ENCODE measurements around the gene DNAJB8.

DNA sequence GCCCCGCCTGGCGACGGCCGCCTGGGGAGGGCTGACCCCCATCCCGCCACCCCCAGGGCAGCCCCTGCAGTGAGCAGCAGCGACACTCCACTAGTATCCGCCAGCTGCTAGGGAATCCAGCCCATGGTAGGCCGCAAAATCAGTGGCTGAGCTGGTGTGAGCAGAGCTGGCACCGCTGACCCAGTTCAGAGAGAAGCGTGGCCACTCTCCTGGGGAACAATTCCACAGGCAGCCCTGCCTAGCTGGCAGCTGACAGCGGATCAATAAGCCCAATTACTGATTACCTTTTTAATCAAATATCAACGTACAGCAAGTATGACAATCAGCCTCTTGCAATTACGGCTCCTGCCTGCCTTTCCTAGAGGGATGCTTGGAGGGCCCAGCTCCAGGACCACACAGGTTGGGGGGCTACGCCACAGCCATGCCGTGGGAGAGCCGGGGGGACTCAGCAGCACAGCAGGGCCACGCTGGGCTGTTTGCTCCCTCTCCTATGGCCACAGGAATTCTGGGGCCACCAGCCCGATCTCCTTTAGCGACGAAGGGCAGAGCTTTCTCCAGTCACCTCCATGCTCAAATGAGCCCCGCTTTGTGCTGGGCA is 13.9 kb downstream of the DNAJB8 start:
- TF ChIP-seq POLR2AphosphoS5 (IDR thresholded peaks at IDR 0.05) (no peak), CTCF (IDR thresholded peaks at IDR 0.05) (no peak)
